Calu3 (cell line): ENCODE measurements around the gene RUFY1. TPM values are rescaled to one million over a fixed set of nuclear protein-coding genes. Genes with fewer than 3 reads are reported as not detected.

ENCODE experiments used
- BruUV-seq: library from RNA; stranded (reverse); fragments of 400-500 nt; replicated peaks from 2 replicates; lab custom pipeline; 2021; lab: Mats Ljungman, UMichigan
- CTCF ChIA-PET: fragments of 300-600 bp; sonication (Branson Sonifier 250); formaldehyde crosslinking; loops from one replicate; lab custom pipeline; 2022; ENCODE audit warnings: antibody characterized with exemption; lab: Charles Lee
- DNase-seq: peaks from one replicate; pipeline ENCODE4 v3.0.0; 2022
- H3K27ac Mint-ChIP-seq: one replicate; pipeline ENCODE4 v1.8.0; 2022; ENCODE audit warnings: mixed read lengths; ENCODE audit not compliant: unreplicated experiment
- H3K27me3 Mint-ChIP-seq: one replicate; pipeline ENCODE4 v1.8.0; 2022; ENCODE audit warnings: mixed read lengths; ENCODE audit not compliant: unreplicated experiment
- H3K36me3 Mint-ChIP-seq: one replicate; pipeline ENCODE4 v1.8.0; 2022; ENCODE audit warnings: mild to moderate bottlenecking, moderate library complexity, mixed read lengths; ENCODE audit not compliant: insufficient read depth, unreplicated experiment
- H3K4me1 Mint-ChIP-seq: one replicate; pipeline ENCODE4 v1.8.0; 2022; ENCODE audit warnings: mild to moderate bottlenecking, low read depth, mixed read lengths; ENCODE audit not compliant: unreplicated experiment
- H3K4me3 Mint-ChIP-seq: one replicate; pipeline ENCODE4 v1.8.0; 2022; ENCODE audit warnings: mild to moderate bottlenecking, low read depth, moderate library complexity, mixed read lengths; ENCODE audit not compliant: unreplicated experiment
- H3K9me3 Mint-ChIP-seq: one replicate; pipeline ENCODE4 v1.8.0; 2022; ENCODE audit warnings: low read depth, mixed read lengths; ENCODE audit not compliant: unreplicated experiment
- CTCF ChIP-seq: fragments of 200-600 bp; IDR thresholded peaks from one replicate; pipeline ENCODE4 v1.8.0; 2022; ENCODE audit warnings: antibody characterized with exemption; ENCODE audit not compliant: unreplicated experiment
- intact Hi-C: fragments of 100-400 bp; cut with micrococcal nuclease; formaldehyde crosslinking; loops from one replicate; pipeline ENCODE4 v1.10.0; 2022; ENCODE audit not compliant: unreplicated experiment
- total RNA-seq: library from RNA; stranded (reverse); gene quantifications from 2 replicates; pipeline ENCODE4 v1.2.3, GENCODE V29; 2022

Gene RUFY1
- total RNA-seq, 1 experiment from 2014 or later, result 41.5 TPM

GRCh38 chr5:179504600-179505396 is 45.6 kb upstream of the RUFY1 start:
- DNase-seq, result no peak
- H3K9me3 Mint-ChIP-seq, result no peaks in the 10 kb centered on the region
- no peak overlapping the region for H3K27ac Mint-ChIP-seq
- H3K36me3 Mint-ChIP-seq, result no peaks in the 10 kb centered on the region
- peaks cover 25% of the 10 kb centered on the region for H3K27me3 Mint-ChIP-seq
- TF ChIP-seq CTCF, result no peak
- no TSS peak for BruUV-seq
- CTCF ChIA-PET, result no interaction called here
- no peak overlapping the region for H3K4me3 Mint-ChIP-seq
- intact Hi-C loops, result no loop called here
- no peaks in the 10 kb centered on the region for H3K4me1 Mint-ChIP-seq

- H3K36me3 Mint-ChIP-seq, result no peaks in the 10 kb centered on the region
- H3K27ac Mint-ChIP-seq, result no peak overlapping the region
- H3K27me3 Mint-ChIP-seq, result peaks cover 24% of the 10 kb centered on the region
- CTCF ChIA-PET, result no interaction called here
- H3K4me1 Mint-ChIP-seq, result no peaks in the 10 kb centered on the region
- H3K9me3 Mint-ChIP-seq, result no peaks in the 10 kb centered on the region
- H3K4me3 Mint-ChIP-seq, result no peak overlapping the region
- DNase-seq, result no peak
- intact Hi-C loops, result no loop called here
- TF ChIP-seq CTCF, result no peak
- BruUV-seq, result no TSS peak
Measured at GRCh38 chr5:179505636-179506261, 44.6 kb upstream of the RUFY1 start.

GRCh38 chr5:179509239-179509638 is 41.1 kb upstream of the RUFY1 start:
- BruUV-seq, result no TSS peak
- no peak for TF ChIP-seq CTCF
- CTCF ChIA-PET, result interaction anchor here (0.7 kb wide), 1 partner anchor 44 kb away, joined by 3 read pairs; no protein-coding TSS in a partner anchor
- no peak overlapping the region for H3K27ac Mint-ChIP-seq
- H3K4me1 Mint-ChIP-seq, result no peaks in the 10 kb centered on the region
- H3K9me3 Mint-ChIP-seq, result no peaks in the 10 kb centered on the region
- intact Hi-C loops, result no loop called here
- H3K4me3 Mint-ChIP-seq, result no peak overlapping the region
- peaks cover 29% of the 10 kb centered on the region for H3K27me3 Mint-ChIP-seq
- DNase-seq, result no peak
- H3K36me3 Mint-ChIP-seq, result no peaks in the 10 kb centered on the region

GRCh38 chr5:179509845-179510244 is 40.5 kb upstream of the RUFY1 start:
- no TSS peak for BruUV-seq
- no peaks in the 10 kb centered on the region for H3K36me3 Mint-ChIP-seq
- H3K27ac Mint-ChIP-seq, result no peak overlapping the region
- peaks cover 1% of the 10 kb centered on the region for H3K4me1 Mint-ChIP-seq
- CTCF ChIA-PET, result interaction anchor here (0.7 kb wide), 1 partner anchor 14 kb away, joined by 3 read pairs; no protein-coding TSS in a partner anchor
- TF ChIP-seq CTCF, result no peak
- no peaks in the 10 kb centered on the region for H3K9me3 Mint-ChIP-seq
- intact Hi-C loops, result no loop called here
- DNase-seq, result no peak
- peaks cover 35% of the 10 kb centered on the region for H3K27me3 Mint-ChIP-seq
- H3K4me3 Mint-ChIP-seq, result no peak overlapping the region
